H9 (cell line): Measurements from ENCODE around the gene SYCE3. TPM values are rescaled to one million over a fixed set of nuclear protein-coding genes. Genes with fewer than 3 reads are reported as not detected.

Experiments
- DNase-seq: peaks from one replicate; pipeline ENCODE4 v3.0.0-alpha.2; 2017
- H2AFZ ChIP-seq: one replicate; pipeline ENCODE4 v1.6.1; 2013; ENCODE audit warnings: mild to moderate bottlenecking, low read length, control low read depth, moderate library complexity
- H2AK5ac ChIP-seq: 2 replicates; pipeline ENCODE4 v1.6.1; 2013; ENCODE audit warnings: low read length, control low read depth, mixed read lengths; ENCODE audit not compliant: insufficient read length
- H2BK120ac ChIP-seq: one replicate; pipeline ENCODE4 v1.6.1; 2013; ENCODE audit warnings: low read depth, mild to moderate bottlenecking, low read length, control low read depth, inconsistent platforms; ENCODE audit not compliant: poor library complexity, severe bottlenecking
- H2BK12ac ChIP-seq: 2 replicates; pipeline ENCODE4 v1.6.1; 2013; ENCODE audit warnings: low read length, control low read depth, mixed read lengths, low read depth; ENCODE audit not compliant: insufficient read length
- H2BK15ac ChIP-seq: 2 replicates; pipeline ENCODE4 v1.6.1; 2013; ENCODE audit warnings: low read depth, low read length, control low read depth
- H2BK20ac ChIP-seq: one replicate; pipeline ENCODE4 v1.6.1; 2013; ENCODE audit warnings: low read depth, mild to moderate bottlenecking, low read length, control low read depth, inconsistent platforms; ENCODE audit not compliant: poor library complexity, severe bottlenecking
- H2BK5ac ChIP-seq: 2 replicates; pipeline ENCODE4 v1.6.1; 2013; ENCODE audit warnings: low read length, control low read depth, mixed read lengths; ENCODE audit not compliant: insufficient read length
- H3K14ac ChIP-seq: 2 replicates; pipeline ENCODE4 v1.6.1; 2013; ENCODE audit warnings: low read length, control low read depth; ENCODE audit not compliant: insufficient read depth
- H3K18ac ChIP-seq: 2 replicates; pipeline ENCODE4 v1.6.1; 2013; ENCODE audit warnings: low read depth, mild to moderate bottlenecking, mixed read lengths, low read length, control low read depth; ENCODE audit not compliant: insufficient read length
- H3K23ac ChIP-seq: 2 replicates; pipeline ENCODE4 v1.6.1; 2013; ENCODE audit warnings: low read length, control low read depth, mixed read lengths, low read depth; ENCODE audit not compliant: insufficient read length
- H3K23me2 ChIP-seq: 2 replicates; pipeline ENCODE4 v1.6.1; 2013; ENCODE audit warnings: low read depth, mild to moderate bottlenecking, mixed read lengths, low read length, control low read depth; ENCODE audit not compliant: insufficient read length, poor library complexity, severe bottlenecking
- H3K27ac ChIP-seq: 2 replicates; pipeline ENCODE4 v1.5.1; 2013; ENCODE audit warnings: low read length, control low read depth, mixed read lengths, low read depth; ENCODE audit not compliant: insufficient read length
- H3K27me3 ChIP-seq: 2 replicates; pipeline ENCODE4 v1.6.1; 2013; ENCODE audit warnings: low read length, control low read depth, inconsistent platforms; ENCODE audit not compliant: insufficient read depth
- H3K4ac ChIP-seq: 2 replicates; pipeline ENCODE4 v1.6.1; 2013; ENCODE audit warnings: low read depth, mild to moderate bottlenecking, control low read depth, inconsistent platforms, low read length, moderate library complexity
- H3K4me1 ChIP-seq: 2 replicates; pipeline ENCODE4 v1.6.1; 2013; ENCODE audit warnings: low read length, control low read depth, inconsistent platforms; ENCODE audit not compliant: insufficient read depth
- H3K4me2 ChIP-seq: 2 replicates; pipeline ENCODE4 v1.6.1; 2013; ENCODE audit warnings: low read length, control low read depth, mixed read lengths; ENCODE audit not compliant: insufficient read length, insufficient read depth
- H3K56ac ChIP-seq: 2 replicates; pipeline ENCODE4 v1.6.1; 2013; ENCODE audit warnings: low read depth, mild to moderate bottlenecking, mixed read lengths, low read length, control low read depth; ENCODE audit not compliant: insufficient read length
- H3K79me1 ChIP-seq: 2 replicates; pipeline ENCODE4 v1.6.1; 2013; ENCODE audit warnings: low read depth, mild to moderate bottlenecking, moderate library complexity, low read length, control low read depth, inconsistent platforms; ENCODE audit not compliant: insufficient read depth, poor library complexity, severe bottlenecking
- H3K79me2 ChIP-seq: 2 replicates; pipeline ENCODE4 v1.6.1; 2013; ENCODE audit warnings: low read length, control low read depth, inconsistent platforms; ENCODE audit not compliant: insufficient read depth
- H3K9ac ChIP-seq: 2 replicates; pipeline ENCODE4 v1.6.1; 2013; ENCODE audit warnings: low read length, control low read depth, mixed read lengths; ENCODE audit not compliant: insufficient read length; ENCODE audit errors: extremely low read depth
- H3K9me3 ChIP-seq: one replicate; pipeline ENCODE4 v1.6.1; 2013; ENCODE audit warnings: low read depth, low read length, inconsistent platforms; ENCODE audit not compliant: control insufficient read depth
- H3T11ph ChIP-seq: one replicate; pipeline ENCODE4 v1.6.1; 2013; ENCODE audit warnings: mild to moderate bottlenecking, low read length, control low read depth, inconsistent platforms
- H4K20me1 ChIP-seq: one replicate; pipeline ENCODE4 v1.6.1; 2013; ENCODE audit not compliant: control insufficient read depth, insufficient read length, insufficient read depth
- H4K5ac ChIP-seq: 2 replicates; pipeline ENCODE4 v1.6.1; 2013; ENCODE audit warnings: low read depth, mild to moderate bottlenecking, mixed read lengths, low read length, control low read depth; ENCODE audit not compliant: insufficient read length
- H4K8ac ChIP-seq: replicated peaks from 2 replicates; pipeline ENCODE4 v1.6.1; 2013; ENCODE audit warnings: low read length, control low read depth, mixed read lengths, low read depth; ENCODE audit not compliant: insufficient read length
- H4K91ac ChIP-seq: 2 replicates; pipeline ENCODE4 v1.6.1; 2013; ENCODE audit warnings: low read depth, mild to moderate bottlenecking, moderate library complexity, mixed read lengths, low read length, control low read depth; ENCODE audit not compliant: insufficient read length
- H3K27ac Mint-ChIP-seq, 3 experiments: 2 replicates in 2 of 3; 3 replicates in 1 of 3; pipeline ENCODE4 v1.8.0; 2020 to 2021; ENCODE audit warnings: mixed read lengths in 3 of 3, mild to moderate bottlenecking in 1 of 3, moderate library complexity in 1 of 3
- H3K27me3 Mint-ChIP-seq: 2 replicates; pipeline ENCODE4 v1.8.0; 2021; ENCODE audit warnings: low read depth, mild to moderate bottlenecking, moderate library complexity, mixed read lengths
- H3K36me3 Mint-ChIP-seq, 3 experiments: 2 replicates in 2 of 3; 3 replicates in 1 of 3; pipeline ENCODE4 v1.8.0; 2020 to 2021; ENCODE audit warnings: low read depth in 3 of 3, mixed read lengths in 3 of 3; ENCODE audit not compliant: insufficient read depth in 1 of 3
- H3K4me1 Mint-ChIP-seq, 2 experiments: 2 replicates each; pipeline ENCODE4 v1.8.0; 2020; ENCODE audit warnings: mixed read lengths in 2 of 2
- H3K4me3 Mint-ChIP-seq, 2 experiments: 2 replicates in 1 of 2; 3 replicates in 1 of 2; pipeline ENCODE4 v1.8.0; 2020 to 2021; ENCODE audit warnings: mild to moderate bottlenecking in 2 of 2, mixed read lengths in 2 of 2, moderate library complexity in 1 of 2
- H3K9me3 Mint-ChIP-seq, 2 experiments: 2 replicates in 1 of 2; 3 replicates in 1 of 2; pipeline ENCODE4 v1.8.0; 2020; ENCODE audit warnings: mild to moderate bottlenecking in 2 of 2, mixed read lengths in 2 of 2, moderate library complexity in 1 of 2
- WGBS: extraction: QIAGEN DNeasy Blood & Tissue Kit; methylation state at CpG from one replicate; pipeline ENCODE4 v1.1.7; 2013; ENCODE audit warnings: missing lambda C conversion rate, low lambda C conversion rate, mixed read lengths; ENCODE audit not compliant: insufficient read length; ENCODE audit errors: extremely low coverage; 5-methylcytosine and 5-hydroxymethylcytosine counted together
- total RNA-seq: library from RNA; stranded (reverse); gene quantifications from 2 replicates; pipeline ENCODE4 v1.2.1, GENCODE V29; 2021
- TF ChIP-seq, protein P1 (sequence below): fragments of 200-600 bp; sonication (generic); conservative IDR thresholded peaks from 3 replicates; pipeline ENCODE4 v1.8.0; 2021; ENCODE audit warnings: antibody characterized with exemption, mild to moderate bottlenecking

Gene SYCE3
- total RNA-seq, 1 experiment from 2014 or later, result 0.85 TPM

- Histone ChIP-seq H3K79me1 (no peaks in the 10 kb centered on the region), H3K14ac (no peak overlapping the region), H4K91ac (no peak overlapping the region), H3K18ac (no peak overlapping the region), H2AFZ (no peak overlapping the region), H2AK5ac (no peak overlapping the region), H3K4me2 (no peak overlapping the region), H3K27ac (no peak overlapping the region), H2BK5ac (no peak overlapping the region), H3K4ac (no peak overlapping the region), H4K8ac (no peak overlapping the region), H3K4me1 (no peaks in the 10 kb centered on the region), H4K5ac (no peak overlapping the region), H3K56ac (no peak overlapping the region), H4K20me1 (no peaks in the 10 kb centered on the region), H3K23ac (no peak overlapping the region), H2BK20ac (no peak overlapping the region), H3T11ph (no peak overlapping the region), H2BK120ac (no peak overlapping the region), H3K9ac (no peak overlapping the region), H3K79me2 (no peaks in the 10 kb centered on the region), H3K9me3 (no peaks in the 10 kb centered on the region), H3K27me3 (no peaks in the 10 kb centered on the region), H2BK15ac (no peak overlapping the region), H2BK12ac (no peak overlapping the region), H3K23me2 (no peaks in the 10 kb centered on the region)
- Mint-ChIP-seq H3K4me1 (peaks cover 9 to 10% of the 10 kb centered on the region in 2 experiments), H3K4me3 (peak overlapping the region in 1 of 2 experiments; percentile 8; a peak in 3 of 5 replicates), H3K27me3 (peaks cover 37% of the 10 kb centered on the region), H3K27ac (no peak overlapping the region), H3K36me3 (peaks cover 1 to 17% (median 14%) of the 10 kb centered on the region in 3 experiments; a peak in 6 of 7 replicates), H3K9me3 (no peaks in the 10 kb centered on the region)
- TF ChIP-seq, protein P1, sequence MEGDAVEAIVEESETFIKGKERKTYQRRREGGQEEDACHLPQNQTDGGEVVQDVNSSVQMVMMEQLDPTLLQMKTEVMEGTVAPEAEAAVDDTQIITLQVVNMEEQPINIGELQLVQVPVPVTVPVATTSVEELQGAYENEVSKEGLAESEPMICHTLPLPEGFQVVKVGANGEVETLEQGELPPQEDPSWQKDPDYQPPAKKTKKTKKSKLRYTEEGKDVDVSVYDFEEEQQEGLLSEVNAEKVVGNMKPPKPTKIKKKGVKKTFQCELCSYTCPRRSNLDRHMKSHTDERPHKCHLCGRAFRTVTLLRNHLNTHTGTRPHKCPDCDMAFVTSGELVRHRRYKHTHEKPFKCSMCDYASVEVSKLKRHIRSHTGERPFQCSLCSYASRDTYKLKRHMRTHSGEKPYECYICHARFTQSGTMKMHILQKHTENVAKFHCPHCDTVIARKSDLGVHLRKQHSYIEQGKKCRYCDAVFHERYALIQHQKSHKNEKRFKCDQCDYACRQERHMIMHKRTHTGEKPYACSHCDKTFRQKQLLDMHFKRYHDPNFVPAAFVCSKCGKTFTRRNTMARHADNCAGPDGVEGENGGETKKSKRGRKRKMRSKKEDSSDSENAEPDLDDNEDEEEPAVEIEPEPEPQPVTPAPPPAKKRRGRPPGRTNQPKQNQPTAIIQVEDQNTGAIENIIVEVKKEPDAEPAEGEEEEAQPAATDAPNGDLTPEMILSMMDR, result no peak
- no peak for DNase-seq
- WGBS, result no CpG with 5 or more reads among the region's 11 CpGs
Observed at GRCh38 chr22:50564289-50564688, 1.6 kb upstream of the SYCE3 start.
